Activated CD4-positive, alpha-beta T cell treated with anti-CD3 and anti-CD28 coated beads, Interleukin-2, Interleukin-4, amounts not matched to agents 100 ng/mL and 50 ng/mL, durations not matched to agents 16 hours and 8 hours (primary cell): Measurements from ENCODE around the gene OSBPL8.

Experiments used
- DNase-seq: peaks from one replicate; pipeline ENCODE4 v3.0.0-alpha.2; 2020; ENCODE audit warnings: low spot score

OSBPL8 gene

GRCh38 chr12:76308866-76309265 is 250.7 kb downstream of the OSBPL8 start:
- DNase-seq: no peak

DNA sequence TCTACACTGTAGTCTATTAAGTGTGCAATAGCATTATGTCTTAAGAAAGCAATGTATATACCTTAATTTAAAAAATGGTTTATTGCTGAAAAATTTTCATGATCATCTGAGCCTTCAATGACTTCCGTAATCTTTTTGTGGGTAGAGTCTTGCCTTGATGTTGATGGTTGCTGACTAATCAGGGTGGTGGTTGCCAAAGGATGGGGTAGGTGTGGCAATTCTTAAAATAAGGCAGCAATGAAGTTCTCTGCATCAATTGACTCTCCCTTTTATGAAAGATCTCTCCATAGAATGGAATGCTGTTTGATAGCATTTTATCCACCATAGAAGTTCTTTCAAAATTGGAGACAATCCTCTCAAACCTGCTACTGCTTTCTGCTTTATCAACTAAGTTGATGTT is 252.5 kb downstream of the OSBPL8 start:
- no peak for DNase-seq

GRCh38 chr12:76303989-76304460 is 255.5 kb downstream of the OSBPL8 start:
- DNase-seq: peak; percentile 5

GRCh38 chr12:76303365-76303764 is 256.2 kb downstream of the OSBPL8 start:
- DNase-seq: no peak
